PC-9 (cell line): ENCODE results near the gene SPOCK2. TPM values are rescaled to one million over a fixed set of nuclear protein-coding genes. Genes with fewer than 3 reads are reported as not detected.

Experiments used
- BruUV-seq: library from RNA; stranded (reverse); fragments of 400-500 nt; replicated peaks from 2 replicates; lab custom pipeline; 2021; lab: Mats Ljungman, UMichigan
- CTCF ChIA-PET: fragments of 300-600 bp; sonication (Branson Sonifier 250); formaldehyde crosslinking; loops from one replicate; lab custom pipeline; 2022; ENCODE audit warnings: antibody characterized with exemption; lab: Charles Lee
- POLR2A ChIA-PET: fragments of 300-600 bp; sonication (Branson Sonifier 250); formaldehyde crosslinking; loops from one replicate; lab custom pipeline; 2022; ENCODE audit warnings: antibody characterized with exemption; ENCODE audit not compliant: unreplicated experiment; lab: Charles Lee
- DNase-seq, 2 experiments: peaks; one replicate each; pipeline versions ENCODE4 v3.0.0 to v3.0.0-alpha.2; 2015 to 2022; ENCODE audit warnings: mixed read lengths in 1 of 2
- H2AFZ ChIP-seq: fragments of 200-600 bp; sonication (generic); 2 replicates; pipeline ENCODE4 v1.8.1; 2017; ENCODE audit warnings: antibody characterized with exemption
- H3F3A ChIP-seq: fragments of 200-600 bp; sonication (generic); 2 replicates; pipeline ENCODE4 v1.8.1; 2017; ENCODE audit warnings: antibody characterized with exemption, mild to moderate bottlenecking, low read depth; ENCODE audit not compliant: insufficient read depth
- H3K27ac ChIP-seq: fragments of 200-600 bp; sonication (generic); 2 replicates; pipeline ENCODE4 v1.6.1; 2016; ENCODE audit warnings: mixed run types
- H3K27me3 ChIP-seq: fragments of 200-600 bp; sonication (generic); 2 replicates; pipeline ENCODE4 v1.6.1; 2016; ENCODE audit warnings: low read depth, mixed run types; ENCODE audit not compliant: insufficient read depth
- H3K36me3 ChIP-seq: fragments of 200-600 bp; sonication (generic); 2 replicates; pipeline ENCODE4 v1.6.1; 2016; ENCODE audit warnings: low read depth, mixed run types
- H3K4me1 ChIP-seq: fragments of 200-600 bp; sonication (generic); replicated peaks from 2 replicates; pipeline ENCODE4 v1.6.1; 2016; ENCODE audit warnings: mixed run types; ENCODE audit not compliant: insufficient read depth
- H3K4me2 ChIP-seq: fragments of 200-600 bp; sonication (generic); 2 replicates; pipeline ENCODE4 v1.6.1; 2017; ENCODE audit warnings: mixed run types
- H3K4me3 ChIP-seq: fragments of 200-600 bp; sonication (generic); 2 replicates; pipeline ENCODE4 v1.6.1; 2016; ENCODE audit warnings: mixed run types
- H3K79me2 ChIP-seq: fragments of 200-600 bp; sonication (generic); 2 replicates; pipeline ENCODE4 v1.6.1; 2017; ENCODE audit warnings: low read depth, mixed run types
- H3K9me2 ChIP-seq: fragments of 200-600 bp; sonication (generic); 2 replicates; pipeline ENCODE4 v1.8.1; 2017; ENCODE audit warnings: mild to moderate bottlenecking; ENCODE audit not compliant: insufficient read depth
- H3K9me3 ChIP-seq: fragments of 200-600 bp; sonication (generic); 2 replicates; pipeline ENCODE4 v1.8.1; 2016; ENCODE audit warnings: low read depth; ENCODE audit not compliant: insufficient read depth
- H4K20me1 ChIP-seq: fragments of 200-600 bp; sonication (generic); 2 replicates; pipeline ENCODE4 v1.8.1; 2017; ENCODE audit not compliant: insufficient read depth
- CTCF ChIP-seq: fragments of 200-600 bp; sonication (generic); conservative IDR thresholded peaks from 2 replicates; pipeline ENCODE4 v1.6.1; 2017; ENCODE audit warnings: mixed run types, antibody characterized with exemption, mild to moderate bottlenecking, moderate library complexity
- EZH2 ChIP-seq: fragments of 200-600 bp; sonication (generic); IDR thresholded peaks from 2 replicates; pipeline ENCODE4 v1.8.0; 2017; ENCODE audit warnings: antibody characterized with exemption, low read depth
- intact Hi-C: fragments of 100-400 bp; cut with micrococcal nuclease; formaldehyde crosslinking; loops from one replicate; pipeline ENCODE4 v1.10.0; 2022; ENCODE audit not compliant: unreplicated experiment
- total RNA-seq: library from RNA; stranded (reverse); gene quantifications from 2 replicates; pipeline ENCODE4 v1.2.3, GENCODE V29; 2021

SPOCK2 gene
- total RNA-seq, 1 experiment from 2014 or later, result 5.3 TPM

- Histone ChIP-seq H3K27me3 (no peaks in the 10 kb centered on the region), H3K4me3 (no peak overlapping the region), H3F3A (peaks cover 27% of the 10 kb centered on the region), H3K4me2 (no peak overlapping the region), H3K4me1 (peaks cover 31% of the 10 kb centered on the region), H2AFZ (no peak overlapping the region), H4K20me1 (no peaks in the 10 kb centered on the region), H3K9me3 (no peaks in the 10 kb centered on the region), H3K9me2 (no peaks in the 10 kb centered on the region), H3K79me2 (no peaks in the 10 kb centered on the region), H3K27ac (no peak overlapping the region), H3K36me3 (no peaks in the 10 kb centered on the region)
- intact Hi-C loops, result no loop called here
- BruUV-seq, result no TSS peak
- DNase-seq, result peak in 1 of 2 experiments; percentile 21
- no peak for TF ChIP-seq CTCF
- no peak for TF ChIP-seq EZH2
- ChIA-PET CTCF (no interaction called here), POLR2A (no interaction called here)
Measured at GRCh38 chr10:72076756-72077155, 11.6 kb downstream of the SPOCK2 start.

DNA sequence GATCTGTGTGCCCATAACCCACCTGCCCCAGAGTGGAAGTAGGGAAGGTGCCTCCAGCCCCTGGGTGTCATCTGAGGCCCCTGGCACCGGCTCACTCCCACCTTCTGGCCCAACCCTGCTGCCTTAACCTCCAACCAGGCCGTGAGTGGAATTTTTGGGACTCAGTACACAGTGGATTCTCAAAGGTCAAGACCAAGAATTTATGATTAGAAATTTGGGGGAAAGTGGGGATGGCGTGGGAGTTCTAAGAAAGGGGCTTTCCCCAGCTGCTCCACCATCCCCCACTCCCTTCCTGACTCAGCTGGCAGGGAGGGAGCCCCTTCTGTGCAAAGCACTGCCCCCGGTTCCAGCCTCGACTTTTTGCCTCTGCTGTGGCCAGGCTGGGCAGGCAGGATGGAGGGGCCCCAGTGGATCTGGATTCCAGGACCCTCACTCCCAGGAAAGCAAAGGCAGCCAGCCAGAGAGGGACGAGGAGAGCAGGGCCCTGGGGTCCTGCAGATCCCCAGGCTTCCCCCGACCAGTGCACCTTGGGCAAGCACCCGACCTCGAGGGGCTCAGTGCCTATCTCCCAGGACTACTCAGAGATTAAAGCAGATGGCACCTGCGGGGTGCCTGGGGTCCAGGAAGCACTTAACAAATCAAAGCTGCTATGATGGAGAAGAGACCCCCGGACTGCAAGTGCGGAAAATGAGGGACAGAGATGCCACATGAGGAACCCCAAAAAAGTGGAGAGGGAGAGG, 12.8 kb downstream of the SPOCK2 start:
- no peak overlapping the region for H2AFZ ChIP-seq
- no peak overlapping the region for H3K4me3 ChIP-seq
- no peaks in the 10 kb centered on the region for H3K79me2 ChIP-seq
- no TSS peak for BruUV-seq
- peaks cover 17% of the 10 kb centered on the region for H3F3A ChIP-seq
- no peak overlapping the region for H3K27ac ChIP-seq
- no peaks in the 10 kb centered on the region for H3K9me2 ChIP-seq
- H3K9me3 ChIP-seq, result no peaks in the 10 kb centered on the region
- DNase-seq, result peak in 1 of 2 experiments; percentile 31
- no peak overlapping the region for H3K4me2 ChIP-seq
- no peaks in the 10 kb centered on the region for H3K36me3 ChIP-seq
- POLR2A ChIA-PET, result no interaction called here
- intact Hi-C loops, result no loop called here
- H3K27me3 ChIP-seq, result no peaks in the 10 kb centered on the region
- no peaks in the 10 kb centered on the region for H4K20me1 ChIP-seq
- H3K4me1 ChIP-seq, result peaks cover 20% of the 10 kb centered on the region
- CTCF ChIA-PET, result interaction anchor here (0.6 kb wide), 1 partner anchor 108 kb away, joined by 11 read pairs; no protein-coding TSS in a partner anchor
- no peak for TF ChIP-seq EZH2
- TF ChIP-seq CTCF, result no peak

DNA sequence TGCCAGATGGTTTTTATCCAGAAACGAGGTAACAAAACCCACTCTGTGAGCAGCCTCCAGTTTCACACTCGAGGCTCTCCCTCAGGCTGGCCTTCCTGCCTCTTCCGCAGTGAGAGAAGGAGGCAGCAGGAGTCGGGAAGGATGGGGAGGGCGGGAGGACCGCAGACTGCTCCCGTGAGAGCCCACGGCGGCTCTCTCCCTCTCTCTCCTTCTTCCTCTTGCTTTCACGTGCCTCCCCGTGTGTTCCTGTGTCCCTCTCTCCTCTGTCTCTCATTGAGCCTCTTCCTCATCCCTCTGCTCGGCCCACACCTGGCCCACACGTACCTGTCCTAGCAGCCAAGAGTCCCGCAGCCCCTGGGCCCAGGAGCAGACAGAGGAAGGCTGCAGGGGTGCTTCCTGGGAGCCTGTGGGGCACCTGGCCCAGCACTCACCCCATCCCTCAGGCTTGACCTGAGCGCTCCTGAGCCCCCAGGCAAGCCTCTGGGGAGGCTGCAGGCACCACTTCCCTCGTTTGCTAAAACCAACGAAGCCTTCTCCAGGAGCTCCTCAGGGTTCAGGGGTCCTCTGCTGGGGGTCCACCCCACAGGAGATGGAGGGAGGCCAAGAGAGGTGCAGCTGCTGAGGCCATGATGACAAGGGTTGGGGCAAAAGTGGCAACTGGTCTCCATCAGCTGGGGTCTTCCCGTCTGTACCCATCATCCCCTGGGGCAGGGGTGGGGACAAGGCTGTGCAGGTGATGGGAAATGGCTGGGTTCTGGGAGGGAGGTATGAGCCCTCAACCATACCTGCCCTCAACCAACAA, 13.6 kb downstream of the SPOCK2 start:
- Histone ChIP-seq H3K79me2 (no peaks in the 10 kb centered on the region), H3K27me3 (no peaks in the 10 kb centered on the region), H3K27ac (no peak overlapping the region), H3K4me3 (no peak overlapping the region), H3K4me2 (no peak overlapping the region), H3K36me3 (no peaks in the 10 kb centered on the region), H2AFZ (no peak overlapping the region), H3K9me2 (no peaks in the 10 kb centered on the region), H3F3A (peaks cover 11% of the 10 kb centered on the region), H4K20me1 (no peaks in the 10 kb centered on the region), H3K9me3 (no peaks in the 10 kb centered on the region), H3K4me1 (peaks cover 13% of the 10 kb centered on the region)
- ChIA-PET CTCF (no interaction called here), POLR2A (no interaction called here)
- no TSS peak for BruUV-seq
- TF ChIP-seq CTCF (no peak), EZH2 (no peak)
- intact Hi-C loops, result no loop called here
- DNase-seq, result no peak
